ENCODE results near the gene WWOX.

The WWOX gene

GRCh38 chr16:78900966-78901365 is 801.5 kb downstream of the WWOX start:
- DNase-seq (ENCODE audit: low read depth in 2 of 2) = no peak

GRCh38 chr16:78902321-78902720 is 802.9 kb downstream of the WWOX start:
- DNase-seq (ENCODE audit: low read depth in 2 of 2) = no peak

GRCh38 chr16:78903237-78903636 is 803.8 kb downstream of the WWOX start:
- no peak for DNase-seq (ENCODE audit: low read depth in 2 of 2)

- DNase-seq (ENCODE audit: low read depth in 2 of 2) = no peak
These were observed 804.4 kb downstream of the WWOX start for GRCh38 chr16:78903843-78904242.

- no peak for DNase-seq (ENCODE audit: low read depth in 2 of 2)
These were observed 806.7 kb downstream of the WWOX start for GRCh38 chr16:78906135-78906534.

- no peak for DNase-seq (ENCODE audit: low read depth in 2 of 2)
These were observed 809.8 kb downstream of the WWOX start for GRCh38 chr16:78909226-78909625.

- no peak for DNase-seq (ENCODE audit: low read depth in 2 of 2)
These were observed 816.4 kb downstream of the WWOX start for GRCh38 chr16:78915811-78916345.

- DNase-seq (ENCODE audit: low read depth in 2 of 2) = no peak
These were observed 817.6 kb downstream of the WWOX start for GRCh38 chr16:78916928-78917545.

- no peak for DNase-seq (ENCODE audit: low read depth in 2 of 2)
These were observed 819.4 kb downstream of the WWOX start for GRCh38 chr16:78918805-78919305.

GRCh38 chr16:78919852-78920251 is 820.4 kb downstream of the WWOX start:
- DNase-seq (ENCODE audit: low read depth in 2 of 2) = no peak

- no peak for DNase-seq (ENCODE audit: low read depth in 2 of 2)
These were observed 821.2 kb downstream of the WWOX start for GRCh38 chr16:78920621-78921020.

- DNase-seq (ENCODE audit: low read depth in 2 of 2) = no peak
These were observed 825.8 kb downstream of the WWOX start for GRCh38 chr16:78925083-78925767.

GRCh38 chr16:78926723-78927210 is 827.3 kb downstream of the WWOX start:
- DNase-seq (ENCODE audit: low read depth in 2 of 2) = no peak

- no peak for DNase-seq (ENCODE audit: low read depth in 2 of 2)
These were observed 828.3 kb downstream of the WWOX start for GRCh38 chr16:78927766-78928165.

- DNase-seq (ENCODE audit: low read depth in 2 of 2) = no peak
These were observed 830.4 kb downstream of the WWOX start for GRCh38 chr16:78929841-78930240.

- DNase-seq (ENCODE audit: low read depth in 2 of 2) = no peak
These were observed 831.1 kb downstream of the WWOX start for GRCh38 chr16:78930561-78930960.

- DNase-seq (ENCODE audit: low read depth in 2 of 2) = no peak
These were observed 831.8 kb downstream of the WWOX start for GRCh38 chr16:78931267-78931666.

GRCh38 chr16:78931678-78932077 is 832.2 kb downstream of the WWOX start:
- DNase-seq (ENCODE audit: low read depth in 2 of 2) = no peak

GRCh38 chr16:78932355-78932943 is 833.0 kb downstream of the WWOX start:
- no peak for DNase-seq (ENCODE audit: low read depth in 2 of 2)

- DNase-seq (ENCODE audit: low read depth in 2 of 2) = no peak
These were observed 836.6 kb downstream of the WWOX start for GRCh38 chr16:78936060-78936459.

GRCh38 chr16:78939597-78939996 is 840.1 kb downstream of the WWOX start:
- no peak for DNase-seq (ENCODE audit: low read depth in 2 of 2)

GRCh38 chr16:78942625-78943245 is 843.3 kb downstream of the WWOX start:
- no peak for DNase-seq (ENCODE audit: low read depth in 2 of 2)
